BJ (cell line): ENCODE data around the gene ACKR1. TPM values are rescaled to one million over a fixed set of nuclear protein-coding genes. Genes with fewer than 3 reads are reported as not detected.

Experiments used
- CTCF ChIA-PET: fragments of 350-600 bp; formaldehyde crosslinking; extraction: SDS; loops from one replicate; lab custom pipeline; 2021; ENCODE audit warnings: antibody characterized with exemption, inconsistent platforms; lab: Yijun Ruan, JAX
- POLR2A ChIA-PET: fragments of 300-600 bp; sonication (Branson Sonifier 250); formaldehyde crosslinking; extraction: SDS; loops from one replicate; lab custom pipeline; 2021; ENCODE audit warnings: antibody characterized with exemption; lab: Charles Lee
- DNase-seq: peaks from one replicate; pipeline ENCODE4 v3.0.0-alpha.2; 2011; ENCODE audit warnings: low read depth
- H3K27me3 ChIP-seq: 2 replicates; pipeline ENCODE4 v1.6.0; 2011; ENCODE audit warnings: low read length; ENCODE audit not compliant: control insufficient read depth, insufficient read depth
- H3K36me3 ChIP-seq: 2 replicates; pipeline ENCODE4 v1.5.1; 2011; ENCODE audit warnings: low read length; ENCODE audit not compliant: control insufficient read depth, insufficient read depth
- H3K4me3 ChIP-seq: 2 replicates; pipeline ENCODE4 v1.5.1; 2011; ENCODE audit warnings: low read depth, mild to moderate bottlenecking, control low read depth, low read length
- polyA plus RNA-seq: library from polyadenylated mRNA; depleted of rRNA; stranded (reverse); fragments of >200 nt; gene quantifications from 2 replicates; pipeline ENCODE4 v1.2.3, GENCODE V29; 2011
- TF ChIP-seq, protein P1 (sequence below): IDR thresholded peaks from 2 replicates; pipeline ENCODE4 v1.5.1; 2011; ENCODE audit warnings: low read depth, mild to moderate bottlenecking, control low read depth, inconsistent platforms, low read length, moderate library complexity; ENCODE audit not compliant: insufficient read depth

The ACKR1 gene
- polyA plus RNA-seq, 1 experiment = not detected

DNA sequence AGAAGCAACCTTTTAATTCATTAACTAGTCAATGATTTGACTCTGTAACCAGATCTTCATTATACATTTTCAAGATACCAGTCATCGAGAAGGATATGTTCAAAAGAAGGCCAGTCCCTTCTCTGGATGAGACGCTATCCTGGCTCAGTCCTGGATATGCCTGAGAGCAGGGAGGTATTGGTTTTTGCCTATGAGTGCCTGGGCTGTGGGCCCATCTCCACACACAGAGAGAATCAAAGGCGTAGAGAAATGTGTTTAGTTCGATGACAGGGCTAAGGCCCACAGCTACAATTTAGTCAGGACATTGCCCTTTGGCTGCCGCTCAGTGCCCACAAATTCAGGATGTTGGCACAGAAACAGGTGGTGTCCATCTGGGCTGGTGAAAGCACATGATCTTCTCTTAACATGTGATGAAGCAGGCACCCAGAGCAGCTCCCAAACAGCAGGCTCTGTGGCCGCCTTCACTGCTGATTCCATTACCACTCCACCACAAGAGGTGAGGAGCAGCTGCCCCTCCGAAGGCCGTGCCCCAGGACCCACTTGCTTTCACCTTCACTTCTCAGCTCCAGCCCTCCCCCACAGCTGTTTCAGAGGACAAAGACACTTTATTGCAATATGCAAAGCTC lies 24.7 kb downstream of the ACKR1 start:
- ChIA-PET CTCF (interaction anchor here (0.6 to 2.7 kb wide), 6 partner anchors 11 to 68 kb away, joined by 3 to 17 read pairs (median 4); no protein-coding TSS in a partner anchor), POLR2A (no interaction called here)
- H3K27me3 ChIP-seq = no peaks in the 10 kb centered on the region

DNA sequence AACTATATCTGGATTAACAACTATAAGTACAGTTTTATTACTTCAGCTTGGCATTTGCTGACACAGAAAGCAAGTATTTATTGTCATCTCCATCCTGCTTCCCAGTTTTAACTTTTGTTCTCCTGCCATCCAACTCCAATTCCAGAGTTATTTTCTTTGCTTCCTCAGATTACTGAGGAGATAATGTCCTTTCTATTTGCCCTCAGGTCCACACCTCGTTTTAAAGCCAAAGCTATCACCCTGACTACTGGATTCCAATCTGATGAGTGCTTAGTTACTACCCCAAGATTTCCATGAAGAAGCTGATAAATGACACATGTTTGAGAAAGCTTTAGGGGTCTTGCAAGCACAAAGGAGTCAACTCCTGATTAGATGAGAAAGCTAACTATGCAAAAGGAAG lies 25.2 kb downstream of the ACKR1 start:
- Histone ChIP-seq H3K4me3 (no peak overlapping the region), H3K27me3 (no peaks in the 10 kb centered on the region), H3K36me3 (no peaks in the 10 kb centered on the region)
- peak; percentile 12 for DNase-seq
- TF ChIP-seq, protein P1, sequence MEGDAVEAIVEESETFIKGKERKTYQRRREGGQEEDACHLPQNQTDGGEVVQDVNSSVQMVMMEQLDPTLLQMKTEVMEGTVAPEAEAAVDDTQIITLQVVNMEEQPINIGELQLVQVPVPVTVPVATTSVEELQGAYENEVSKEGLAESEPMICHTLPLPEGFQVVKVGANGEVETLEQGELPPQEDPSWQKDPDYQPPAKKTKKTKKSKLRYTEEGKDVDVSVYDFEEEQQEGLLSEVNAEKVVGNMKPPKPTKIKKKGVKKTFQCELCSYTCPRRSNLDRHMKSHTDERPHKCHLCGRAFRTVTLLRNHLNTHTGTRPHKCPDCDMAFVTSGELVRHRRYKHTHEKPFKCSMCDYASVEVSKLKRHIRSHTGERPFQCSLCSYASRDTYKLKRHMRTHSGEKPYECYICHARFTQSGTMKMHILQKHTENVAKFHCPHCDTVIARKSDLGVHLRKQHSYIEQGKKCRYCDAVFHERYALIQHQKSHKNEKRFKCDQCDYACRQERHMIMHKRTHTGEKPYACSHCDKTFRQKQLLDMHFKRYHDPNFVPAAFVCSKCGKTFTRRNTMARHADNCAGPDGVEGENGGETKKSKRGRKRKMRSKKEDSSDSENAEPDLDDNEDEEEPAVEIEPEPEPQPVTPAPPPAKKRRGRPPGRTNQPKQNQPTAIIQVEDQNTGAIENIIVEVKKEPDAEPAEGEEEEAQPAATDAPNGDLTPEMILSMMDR = no peak
- CTCF ChIA-PET = interaction anchor here (0.6 to 2.7 kb wide), 5 partner anchors 12 to 68 kb away, joined by 3 to 17 read pairs (median 3); no protein-coding TSS in a partner anchor
- POLR2A ChIA-PET = no interaction called here

More for the DNA sequence above, 24.7 kb downstream of the ACKR1 start:
- TF ChIP-seq, protein P1 = no peak
- no peaks in the 10 kb centered on the region for H3K36me3 ChIP-seq
- no peak for DNase-seq
- no peak overlapping the region for H3K4me3 ChIP-seq

DNA sequence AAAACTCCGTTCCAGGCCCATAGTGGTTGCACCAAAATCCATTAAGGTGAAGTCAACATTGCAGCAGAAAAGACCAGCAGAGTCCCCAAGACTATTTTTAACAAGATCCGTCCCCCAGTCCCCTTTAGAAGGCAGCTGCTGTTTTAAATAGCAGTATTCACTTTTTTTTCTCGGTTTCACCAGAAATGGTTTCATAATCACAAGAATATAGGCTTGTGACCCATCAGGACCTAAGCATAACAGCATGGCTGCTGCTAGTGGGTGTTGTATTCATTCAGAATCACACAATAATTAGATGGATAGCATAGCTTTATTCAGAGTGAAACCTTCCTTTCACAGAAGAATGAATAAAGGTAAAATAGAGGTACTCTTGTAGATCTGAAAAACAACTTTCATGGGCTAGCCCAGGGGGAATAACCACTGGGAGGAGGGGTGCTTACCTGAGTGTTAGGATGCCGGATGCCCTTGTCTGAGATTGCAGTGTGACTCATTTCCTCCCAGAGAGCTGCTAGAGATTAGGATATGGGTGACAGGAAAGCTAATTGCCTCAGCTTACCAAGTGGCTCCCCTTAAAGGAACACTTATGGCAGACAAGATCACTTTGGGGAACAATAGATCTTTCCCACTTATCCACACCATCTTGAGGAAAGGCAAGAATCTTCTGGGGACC lies 35.0 kb downstream of the ACKR1 start:
- H3K4me3 ChIP-seq = no peak overlapping the region
- POLR2A ChIA-PET = no interaction called here
- no peak for DNase-seq
- no peaks in the 10 kb centered on the region for H3K36me3 ChIP-seq
- CTCF ChIA-PET = interaction anchor here (1.0 kb wide), 1 partner anchor 24 kb away, joined by 3 read pairs; no protein-coding TSS in a partner anchor
- TF ChIP-seq, protein P1 = no peak
- no peaks in the 10 kb centered on the region for H3K27me3 ChIP-seq

DNA sequence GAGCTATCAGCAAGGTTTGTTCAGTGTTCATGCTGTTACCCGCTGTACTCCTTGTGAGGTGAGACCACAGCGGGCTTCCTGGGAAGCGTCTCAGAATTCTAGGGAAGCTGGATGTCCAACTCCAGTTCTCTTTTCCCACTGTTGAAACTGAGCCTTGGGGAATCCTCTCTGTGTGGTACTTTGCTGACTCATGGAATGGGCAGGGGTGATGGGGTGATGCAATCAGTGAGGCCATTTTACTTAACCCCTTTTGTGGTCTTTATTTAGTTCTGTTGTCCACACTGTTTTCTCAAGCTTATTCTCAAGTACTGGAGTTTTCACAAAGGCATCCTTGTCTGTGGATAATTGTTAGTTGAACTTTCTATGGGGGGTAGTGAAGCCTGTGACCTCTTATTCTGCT lies 42.6 kb downstream of the ACKR1 start:
- ChIA-PET CTCF (no interaction called here), POLR2A (no interaction called here)
- DNase-seq = no peak
- TF ChIP-seq, protein P1 = no peak
- Histone ChIP-seq H3K4me3 (no peak overlapping the region), H3K36me3 (no peaks in the 10 kb centered on the region), H3K27me3 (no peaks in the 10 kb centered on the region)

DNA sequence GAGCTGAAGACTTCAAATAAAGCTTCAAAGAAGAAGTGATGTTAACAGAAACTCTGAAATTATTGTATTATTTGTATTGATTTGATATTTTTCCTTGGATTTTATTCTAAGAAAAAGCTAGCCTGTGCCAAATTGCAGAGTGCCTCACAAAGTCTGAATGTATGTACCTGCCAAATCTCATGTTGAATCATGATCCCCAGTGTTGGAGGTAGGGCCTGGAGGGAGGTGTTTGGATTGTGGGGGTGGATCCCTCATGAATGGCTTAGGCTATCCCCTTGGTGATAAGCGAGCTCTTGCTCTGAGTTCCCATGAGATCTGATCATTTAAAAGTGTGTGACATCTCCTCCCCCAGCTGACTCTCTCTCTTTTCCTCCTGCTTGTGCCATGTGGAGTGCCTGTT lies 43.6 kb downstream of the ACKR1 start:
- no peak for DNase-seq
- no peaks in the 10 kb centered on the region for H3K36me3 ChIP-seq
- H3K4me3 ChIP-seq = no peak overlapping the region
- no peaks in the 10 kb centered on the region for H3K27me3 ChIP-seq
- CTCF ChIA-PET = no interaction called here
- TF ChIP-seq, protein P1 = no peak
- POLR2A ChIA-PET = no interaction called here
